GM12864 (cell line): Measurements from ENCODE around the gene NPHP4.

Experiments
- DNase-seq: peaks from one replicate; pipeline ENCODE4 v3.0.0-alpha.2; 2011; ENCODE audit warnings: low read depth
- H3K4me3 ChIP-seq: 2 replicates; pipeline ENCODE4 v1.5.1; 2011; ENCODE audit warnings: mild to moderate bottlenecking, low read depth, low read length, control low read depth
- CTCF ChIP-seq: IDR thresholded peaks from 2 replicates; pipeline ENCODE4 v1.5.1; 2011; ENCODE audit warnings: low read depth, mild to moderate bottlenecking, moderate library complexity, low read length, control low read depth, inconsistent platforms; ENCODE audit errors: missing control alignments

The NPHP4 gene

GRCh38 chr1:6030132-6030531 lies 37.9 kb upstream of the NPHP4 start:
- TF ChIP-seq CTCF = no peak
- no peak overlapping the region for H3K4me3 ChIP-seq

DNA sequence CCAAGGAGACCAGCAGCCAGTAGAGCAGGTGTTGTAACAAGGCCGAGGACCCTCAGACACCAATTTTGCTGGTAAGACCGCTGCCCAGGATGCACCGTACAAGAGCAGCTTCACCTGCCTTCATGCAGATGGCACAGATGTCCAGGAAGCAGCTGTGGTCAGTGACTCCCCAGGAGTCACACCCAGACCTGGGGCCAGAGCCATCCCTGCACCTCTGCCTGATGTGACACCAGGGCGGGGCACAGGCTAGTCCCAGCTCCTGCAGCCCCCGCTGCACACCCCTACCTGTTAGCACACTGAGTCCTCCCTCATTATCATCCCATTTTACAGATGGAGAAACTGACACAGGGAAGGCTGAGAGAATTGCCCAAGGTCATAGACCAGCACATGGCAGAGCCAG lies 37.1 kb upstream of the NPHP4 start:
- DNase-seq = no peak
- no peak overlapping the region for H3K4me3 ChIP-seq
- no peak for TF ChIP-seq CTCF

More at GRCh38 chr1:6030132-6030531, 37.9 kb upstream of the NPHP4 start:
- no peak for DNase-seq

GRCh38 chr1:6028042-6028850 lies 36.0 kb upstream of the NPHP4 start:
- H3K4me3 ChIP-seq = peak overlapping the region; percentile 78
- peak; percentile 10 for TF ChIP-seq CTCF
- peak; percentile 44 for DNase-seq

DNA sequence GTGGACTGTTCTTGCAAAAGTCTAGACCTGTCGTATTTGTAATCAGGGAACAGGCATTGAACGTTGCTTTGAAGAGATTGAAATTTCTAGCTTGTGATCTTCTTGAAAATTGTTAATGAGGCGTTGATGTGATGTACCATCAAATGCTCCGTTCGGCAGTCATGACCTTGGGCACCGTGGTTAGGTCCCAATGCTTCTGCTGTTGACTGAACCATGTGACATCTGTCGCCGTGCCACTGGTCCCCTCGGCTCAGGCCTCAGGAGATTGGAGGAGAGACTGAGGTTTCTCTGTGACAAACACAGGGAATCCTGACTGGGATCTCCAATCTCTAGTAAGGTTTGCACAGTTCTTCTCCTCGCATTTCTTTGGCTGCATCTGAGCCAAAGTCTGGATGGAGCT lies 35.4 kb upstream of the NPHP4 start:
- no peak for DNase-seq
- H3K4me3 ChIP-seq = peak overlapping the region; percentile 78
- TF ChIP-seq CTCF = no peak

- H3K4me3 ChIP-seq = peak overlapping the region; percentile 78
- DNase-seq = peak; percentile 78
- no peak for TF ChIP-seq CTCF
Measured at GRCh38 chr1:6026095-6026809, 34.0 kb upstream of the NPHP4 start.

GRCh38 chr1:6025269-6026094 lies 33.3 kb upstream of the NPHP4 start:
- no peak for TF ChIP-seq CTCF
- no peak for DNase-seq
- H3K4me3 ChIP-seq = peak overlapping the region; percentile 78
